ENCODE data around the gene IZUMO2.

DNA sequence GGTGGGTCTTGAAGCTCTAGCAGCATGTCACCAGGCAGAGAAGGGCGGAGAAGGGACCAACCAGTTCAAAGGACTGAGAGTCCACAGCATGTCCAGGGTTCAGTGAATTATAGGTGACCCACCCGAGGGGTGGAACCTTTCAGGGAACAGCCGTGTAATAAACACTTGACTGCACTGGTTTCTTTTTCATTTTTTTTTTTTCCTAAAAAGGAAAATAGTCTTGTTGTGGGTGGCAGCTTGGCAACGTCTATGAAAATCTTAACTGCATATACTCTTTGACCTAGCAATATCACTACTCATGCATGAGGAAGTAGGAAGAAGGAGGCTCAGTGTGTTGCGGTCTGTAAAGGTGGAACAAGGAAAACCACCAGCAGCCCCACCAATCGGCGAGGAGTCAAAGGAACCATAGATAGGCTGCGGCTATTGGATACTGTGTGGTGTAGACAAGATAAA is 27.4 kb upstream of the IZUMO2 start:
- TF ChIP-seq CTCF (IDR thresholded peaks at IDR 0.05 in 4 of 5, conservative IDR thresholded peaks at IDR 0.05 in 1 of 5) (no peak), POLR2A (IDR thresholded peaks at IDR 0.05) (no peak)

All from gastrocnemius medialis (tissue), 4 donors.